Skeletal muscle tissue (tissue), 4 donors: Measurements from ENCODE around the gene MAP2K6. TPM values are rescaled to one million over a fixed set of nuclear protein-coding genes. Genes with fewer than 3 reads are reported as not detected.

Experiments
- H3K27ac ChIP-seq: one replicate; pipeline ENCODE4 v1.7.0; 2013; ENCODE audit warnings: mild to moderate bottlenecking, low read depth, low read length, inconsistent platforms
- H3K27me3 ChIP-seq, 3 donors: one replicate each; pipeline ENCODE4 v1.7.0; 2013; ENCODE audit warnings: low read length in 3 of 3; ENCODE audit not compliant: control insufficient read depth in 3 of 3, insufficient read depth in 3 of 3
- H3K36me3 ChIP-seq, 3 donors: one replicate each; pipeline ENCODE4 v1.7.0; 2013; ENCODE audit warnings: low read length in 3 of 3; ENCODE audit not compliant: control insufficient read depth in 3 of 3, insufficient read depth in 3 of 3
- H3K4me1 ChIP-seq, 3 donors: one replicate each; pipeline ENCODE4 v1.7.0; 2013; ENCODE audit warnings: low read length in 3 of 3, mild to moderate bottlenecking in 3 of 3; ENCODE audit not compliant: control insufficient read depth in 3 of 3, insufficient read depth in 3 of 3
- H3K4me3 ChIP-seq, 3 donors: one replicate each; pipeline ENCODE4 v1.7.0; 2013; ENCODE audit warnings: low read length in 3 of 3
- H3K9ac ChIP-seq, 3 donors: one replicate each; pipeline ENCODE4 v1.7.0; 2013; ENCODE audit warnings: low read length in 3 of 3, mild to moderate bottlenecking in 3 of 3, moderate library complexity in 2 of 3, low read depth in 1 of 3
- H3K9me3 ChIP-seq, 3 donors: one replicate each; pipeline ENCODE4 v1.7.0; 2013; ENCODE audit warnings: low read length in 3 of 3; ENCODE audit not compliant: control insufficient read depth in 3 of 3
- total RNA-seq: library from RNA; depleted of rRNA; stranded (reverse); fragments of >200 nt; gene quantifications from one replicate; pipeline ENCODE4 v1.2.3, GENCODE V29; 2014
- donor health status: Osteomylitis.

The MAP2K6 gene
- total RNA-seq, 1 donor from 2014 or later = 13.6 TPM

DNA sequence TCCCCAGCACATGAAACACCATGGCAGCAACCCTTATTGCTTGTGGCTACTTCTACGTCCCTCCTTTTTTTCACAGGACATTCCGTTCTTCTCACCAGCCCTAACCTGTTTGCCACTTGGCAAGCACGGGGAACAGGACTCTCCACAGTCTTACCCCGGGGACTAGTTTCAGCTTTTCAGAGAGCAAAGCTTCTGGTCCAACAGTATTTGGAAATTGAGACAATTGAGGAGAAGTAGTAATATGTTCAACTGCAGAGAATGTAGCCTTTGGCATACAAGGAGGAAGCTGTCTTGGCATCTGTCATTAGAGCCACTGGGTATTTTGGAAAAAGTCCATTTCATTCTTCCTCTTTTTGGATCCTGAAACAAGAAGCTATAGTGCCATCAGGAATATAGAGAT, 65.7 kb downstream of the MAP2K6 start:
- Histone ChIP-seq H3K4me3 (peak overlapping the region; percentile 39 to 49 (median 48)), H3K9me3 (no peaks in the 10 kb centered on the region), H3K4me1 (peaks cover 6 to 15% (median 12%) of the 10 kb centered on the region in 3 donors), H3K27me3 (no peaks in the 10 kb centered on the region), H3K27ac (peak overlapping the region; percentile 66), H3K9ac (peak overlapping the region in 2 of 3 donors; percentile 55 to 60), H3K36me3 (no peaks in the 10 kb centered on the region)

DNA sequence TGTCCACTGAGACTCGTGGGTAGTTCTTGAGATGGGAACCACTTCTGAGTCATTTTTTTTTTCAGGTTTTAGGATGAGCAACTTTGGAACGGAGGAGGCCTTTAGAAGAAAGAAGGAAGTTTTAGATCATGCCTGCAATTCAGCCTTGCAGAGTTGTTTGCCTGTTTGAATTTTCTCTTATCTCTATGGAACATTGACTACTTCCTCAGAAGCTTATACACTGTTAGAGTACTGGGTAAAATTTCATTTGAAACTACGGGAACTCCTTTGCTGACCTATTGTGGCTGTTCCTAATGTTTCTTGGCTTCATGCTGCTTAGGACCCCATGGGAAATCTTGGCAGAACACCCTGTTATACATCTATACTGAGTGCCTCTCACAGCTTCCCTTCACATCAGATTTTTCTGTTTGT, 70.8 kb downstream of the MAP2K6 start:
- Histone ChIP-seq H3K27ac (peak overlapping the region; percentile 89), H3K9me3 (no peaks in the 10 kb centered on the region), H3K9ac (no peak overlapping the region), H3K4me3 (peak overlapping the region in 1 of 3 donors; percentile 11), H3K4me1 (peaks cover 17 to 29% (median 24%) of the 10 kb centered on the region in 3 donors), H3K27me3 (no peaks in the 10 kb centered on the region), H3K36me3 (no peaks in the 10 kb centered on the region)

DNA sequence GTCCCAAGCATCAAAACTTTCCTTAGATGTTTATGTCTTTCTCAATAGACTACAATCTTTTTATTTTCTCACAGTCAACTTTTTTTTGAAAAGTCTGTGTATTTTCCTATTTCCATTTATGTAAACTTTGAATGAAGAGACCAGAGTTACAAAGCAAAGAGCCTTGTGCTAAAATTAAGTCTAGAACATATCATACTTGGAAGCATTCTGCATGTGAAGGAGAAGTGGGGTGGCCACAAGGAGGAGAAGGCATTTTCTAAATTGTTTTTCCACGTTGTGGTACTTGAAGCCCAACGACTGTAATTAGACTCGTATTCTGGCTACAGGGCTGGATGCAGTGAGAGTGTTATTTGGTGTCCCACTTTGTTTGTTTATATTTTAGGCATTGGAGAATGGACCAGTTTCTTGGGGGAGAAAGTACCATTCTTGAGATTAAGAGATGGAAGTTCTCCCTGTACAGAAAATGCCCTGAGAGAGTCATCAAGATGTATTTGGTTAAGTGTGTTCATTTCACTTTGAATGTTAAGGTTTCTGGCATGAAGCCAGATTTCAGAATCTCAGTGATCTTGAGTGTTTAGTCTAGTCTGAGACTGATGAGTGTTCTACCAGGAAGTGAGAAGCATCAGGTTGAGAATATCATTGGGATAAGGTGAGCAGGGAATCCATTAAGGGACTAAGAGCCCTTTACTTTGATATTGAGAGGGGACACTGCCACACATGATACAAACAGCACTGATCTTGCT, 71.6 kb downstream of the MAP2K6 start:
- Histone ChIP-seq H3K4me1 (peaks cover 17 to 26% (median 22%) of the 10 kb centered on the region in 3 donors), H3K9ac (no peak overlapping the region), H3K4me3 (peak overlapping the region in 1 of 3 donors; percentile 24), H3K9me3 (no peaks in the 10 kb centered on the region), H3K27me3 (no peaks in the 10 kb centered on the region), H3K36me3 (no peaks in the 10 kb centered on the region), H3K27ac (peak overlapping the region; percentile 89)

DNA sequence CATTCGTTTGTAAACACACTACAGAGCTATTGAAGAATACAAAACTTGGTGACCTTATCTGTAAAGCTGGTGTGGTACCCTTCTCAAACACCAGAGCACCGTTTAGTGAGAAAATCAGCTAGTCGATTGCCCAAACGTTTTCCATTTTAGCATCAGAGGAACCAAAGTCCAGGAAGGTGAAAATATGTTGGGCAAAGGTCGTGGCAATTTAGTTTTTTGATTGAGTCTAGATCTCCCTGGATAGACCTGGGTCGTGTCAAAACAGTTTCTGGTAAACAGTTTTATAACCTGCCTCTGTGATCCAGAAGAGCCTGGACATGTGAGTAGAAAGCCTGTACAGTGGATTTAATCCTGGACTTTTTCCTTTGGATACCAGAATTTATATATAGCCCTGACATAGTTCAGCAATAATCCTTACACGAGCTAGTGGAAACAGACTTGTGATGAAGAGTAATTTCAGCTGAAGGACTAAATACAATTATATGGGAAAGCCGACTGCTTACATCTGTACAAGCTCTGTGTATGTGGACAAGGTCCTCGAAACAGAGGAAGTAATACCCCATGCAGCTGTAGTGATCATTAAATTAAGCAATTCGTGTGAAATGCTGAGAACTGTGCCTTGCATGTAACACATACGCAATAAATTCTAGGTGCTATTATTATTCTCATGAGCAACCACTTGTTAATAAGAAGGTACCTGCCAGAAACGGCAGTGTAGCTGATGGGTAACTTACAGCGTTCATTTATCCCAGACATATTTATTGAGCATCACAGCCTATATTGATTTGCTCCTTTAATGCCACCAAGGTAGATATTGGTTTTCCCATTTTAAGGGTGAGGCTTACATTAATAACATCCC, 72.5 kb downstream of the MAP2K6 start:
- Histone ChIP-seq H3K9me3 (no peaks in the 10 kb centered on the region), H3K4me1 (peaks cover 17 to 26% (median 22%) of the 10 kb centered on the region in 3 donors)

DNA sequence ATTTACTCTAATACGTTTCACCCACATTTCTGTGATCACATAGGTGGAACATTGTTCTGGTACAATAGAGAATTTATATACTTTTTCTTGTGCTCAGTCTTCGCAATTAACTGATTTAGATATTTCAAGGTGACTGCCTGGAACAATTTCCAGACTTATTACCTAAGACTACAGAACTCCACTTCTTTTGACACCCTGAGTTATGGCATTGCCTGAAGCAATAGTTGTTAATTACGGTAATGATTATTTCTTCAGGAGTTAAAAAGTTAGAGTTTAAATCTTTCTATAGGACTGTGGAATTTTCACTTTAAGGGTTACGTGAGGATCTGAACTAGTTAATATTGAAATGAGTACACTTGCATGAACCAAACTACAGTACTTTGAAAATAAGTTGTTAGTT, 74.8 kb downstream of the MAP2K6 start:
- Histone ChIP-seq H3K4me3 (no peak overlapping the region), H3K27me3 (no peaks in the 10 kb centered on the region), H3K9ac (no peak overlapping the region), H3K4me1 (peaks cover 21 to 32% (median 28%) of the 10 kb centered on the region in 3 donors), H3K36me3 (no peaks in the 10 kb centered on the region), H3K27ac (no peak overlapping the region), H3K9me3 (no peaks in the 10 kb centered on the region)

More for the DNA sequence above, 72.5 kb downstream of the MAP2K6 start:
- peak overlapping the region; percentile 89 for H3K27ac ChIP-seq
- no peaks in the 10 kb centered on the region for H3K27me3 ChIP-seq
- H3K4me3 ChIP-seq = peak overlapping the region in 1 of 3 donors; percentile 24
- no peaks in the 10 kb centered on the region for H3K36me3 ChIP-seq
- H3K9ac ChIP-seq = peak overlapping the region; percentile 40 to 54 (median 54)

DNA sequence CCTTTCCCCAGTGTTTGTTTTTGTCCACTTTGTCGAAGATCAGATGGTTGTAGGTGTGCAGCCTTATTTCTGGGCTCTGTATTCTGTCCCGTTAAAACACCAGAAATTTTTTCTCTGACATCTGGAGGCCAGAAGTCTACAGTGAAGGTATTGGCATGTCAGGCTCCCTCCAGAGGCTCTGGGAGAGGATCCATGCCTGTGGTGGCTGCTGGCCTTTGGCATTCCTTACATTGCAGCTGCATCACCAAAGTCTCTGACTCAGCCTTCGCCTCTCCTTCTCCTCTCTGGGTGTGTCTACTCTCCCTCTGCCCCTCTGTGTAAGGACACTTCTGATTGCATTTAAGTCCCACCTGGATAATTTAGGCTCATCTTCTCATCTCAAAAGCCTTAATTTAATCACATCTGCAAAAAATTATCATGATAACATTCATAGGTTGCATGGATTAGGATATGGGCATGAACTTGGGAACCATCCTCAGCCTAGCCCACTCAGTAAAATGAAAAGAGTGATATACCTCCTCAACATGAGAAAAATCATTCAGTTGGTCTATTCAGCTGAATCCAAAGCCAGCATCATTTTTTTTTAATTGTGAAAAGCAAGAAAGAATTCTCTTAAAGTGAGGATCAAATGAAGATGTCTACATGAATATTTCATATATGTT, 78.0 kb downstream of the MAP2K6 start:
- Histone ChIP-seq H3K4me3 (no peak overlapping the region), H3K27ac (no peak overlapping the region), H3K4me1 (peaks cover 6 to 7% (median 7%) of the 10 kb centered on the region in 3 donors), H3K9me3 (no peaks in the 10 kb centered on the region), H3K27me3 (no peaks in the 10 kb centered on the region), H3K9ac (no peak overlapping the region), H3K36me3 (no peaks in the 10 kb centered on the region)

DNA sequence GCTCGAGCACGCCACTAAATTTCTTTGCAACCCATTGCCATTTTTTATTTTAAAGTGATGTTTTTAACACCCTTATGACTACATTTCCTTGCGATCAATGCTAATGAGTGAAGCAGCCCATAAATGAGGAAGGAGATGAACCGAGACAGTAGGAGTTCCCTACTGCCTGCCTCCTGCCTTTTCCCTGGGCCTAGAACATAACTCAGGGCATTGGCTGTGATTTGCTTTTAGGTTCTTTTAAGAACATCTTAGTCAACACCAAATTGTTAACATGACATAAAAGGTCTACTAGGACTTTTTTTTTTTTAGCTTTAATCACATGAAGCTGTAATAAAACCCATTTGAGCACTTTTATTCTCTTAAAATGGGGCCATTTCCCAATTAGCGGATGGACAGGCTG, 81.3 kb downstream of the MAP2K6 start:
- no peaks in the 10 kb centered on the region for H3K36me3 ChIP-seq
- H3K27me3 ChIP-seq = no peaks in the 10 kb centered on the region
- no peak overlapping the region for H3K4me3 ChIP-seq
- no peak overlapping the region for H3K9ac ChIP-seq
- H3K9me3 ChIP-seq = no peaks in the 10 kb centered on the region
- H3K27ac ChIP-seq = no peak overlapping the region
- H3K4me1 ChIP-seq = peaks cover 19 to 21% (median 20%) of the 10 kb centered on the region in 3 donors

DNA sequence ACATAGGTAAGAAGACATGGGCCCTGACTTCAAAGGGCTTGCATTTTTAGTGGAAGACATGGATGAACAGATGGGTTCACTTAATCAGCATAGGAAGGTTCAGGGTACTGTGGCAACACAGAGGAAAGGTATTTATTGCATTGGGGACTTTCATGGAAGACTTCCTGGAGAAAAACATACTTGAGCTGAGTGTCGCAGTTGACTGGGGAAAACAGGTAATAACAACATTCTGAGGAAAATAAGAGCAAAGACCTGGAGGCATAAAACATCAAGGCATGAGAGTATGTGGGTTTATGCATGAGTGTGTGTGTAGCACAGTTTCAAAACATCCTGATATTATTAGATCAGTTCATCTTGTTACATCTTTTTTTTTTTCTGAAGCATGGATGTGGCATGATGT, 82.7 kb downstream of the MAP2K6 start:
- Histone ChIP-seq H3K4me3 (no peak overlapping the region), H3K9me3 (no peaks in the 10 kb centered on the region), H3K36me3 (no peaks in the 10 kb centered on the region), H3K27ac (no peak overlapping the region), H3K9ac (no peak overlapping the region), H3K4me1 (peaks cover 28 to 33% (median 30%) of the 10 kb centered on the region in 3 donors), H3K27me3 (no peaks in the 10 kb centered on the region)

DNA sequence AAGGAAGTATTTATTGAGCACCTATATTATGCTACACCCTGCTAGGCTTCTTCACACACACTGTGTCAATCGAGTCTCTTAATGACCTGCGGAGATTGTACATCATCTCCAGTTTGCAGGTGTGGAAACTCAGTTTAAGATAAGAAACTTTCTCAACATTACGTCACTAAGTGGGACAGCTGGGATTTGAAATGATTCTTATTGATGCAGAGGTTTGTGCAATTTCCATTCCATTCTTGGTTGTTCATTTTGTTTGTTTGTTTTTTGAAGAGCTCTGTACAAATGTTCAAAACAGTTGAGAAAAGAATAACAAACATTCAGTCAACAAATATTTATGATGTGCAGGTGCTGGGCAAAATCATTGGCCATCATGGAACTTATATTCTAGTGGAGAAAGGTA, 84.8 kb downstream of the MAP2K6 start:
- H3K9me3 ChIP-seq = no peaks in the 10 kb centered on the region
- peaks cover 28 to 36% (median 31%) of the 10 kb centered on the region in 3 donors for H3K4me1 ChIP-seq
- no peak overlapping the region for H3K27ac ChIP-seq
- H3K36me3 ChIP-seq = no peaks in the 10 kb centered on the region
- H3K27me3 ChIP-seq = no peaks in the 10 kb centered on the region
- H3K4me3 ChIP-seq = no peak overlapping the region
- no peak overlapping the region for H3K9ac ChIP-seq
